Measurements from ENCODE around the gene FRMD4A.

The FRMD4A gene

GRCh38 chr10:13911821-13912520, 418.8 kb downstream of the FRMD4A start:
- H3K9me3 ChIP-seq (replicated peaks in 1 of 2; ENCODE audit: control insufficient read depth in 2 of 2, insufficient read depth in 1 of 2, low read depth in 1 of 2, low read length in 2 of 2), result peaks cover 0 to 1% of the 10 kb centered on the region in 2 donors
- H2BK15ac ChIP-seq (ENCODE audit: low read length), result no peak overlapping the region
- no peak overlapping the region for H2BK12ac ChIP-seq (ENCODE audit: low read length)
- no peaks in the 10 kb centered on the region for H3K79me1 ChIP-seq (ENCODE audit: low read depth, low read length)
- no peak overlapping the region for H4K8ac ChIP-seq (ENCODE audit: low read depth, low read length)
- H3K27ac ChIP-seq (replicated peaks; ENCODE audit: low read length), result no peak overlapping the region
- H4K91ac ChIP-seq (ENCODE audit: low read depth, low read length, poor library complexity), result no peak overlapping the region
- H3K9ac ChIP-seq (ENCODE audit: low read depth, low read length, poor library complexity), result no peak overlapping the region
- no peaks in the 10 kb centered on the region for H3K27me3 ChIP-seq (ENCODE audit: control insufficient read depth in 3 of 3, insufficient read depth in 3 of 3, low read depth in 1 of 3, low read length in 3 of 3)
- no peak overlapping the region for H3K4me2 ChIP-seq (ENCODE audit: insufficient read depth, low read length, poor library complexity, severe bottlenecking)
- peaks cover 7 to 11% of the 10 kb centered on the region in 2 donors for H3K4me1 ChIP-seq (ENCODE audit: control insufficient read depth in 2 of 2, insufficient read depth in 1 of 2, low read depth in 1 of 2, low read length in 2 of 2)
- no peak overlapping the region for H3K18ac ChIP-seq (ENCODE audit: low read length)
- DNase-seq (ENCODE audit: low spot score), result no peak
- no peak overlapping the region for H3K4me3 ChIP-seq (ENCODE audit: low read length in 2 of 2)
- no peak overlapping the region for H2BK120ac ChIP-seq (ENCODE audit: low read depth, low read length)
- no CpG with 5 or more reads among the region's 2 CpGs for WGBS, 2 donors (ENCODE audit: extremely low coverage in 2 of 2, insufficient read length in 2 of 2, insufficient replicate concordance in 1 of 2)
- H2BK5ac ChIP-seq (ENCODE audit: low read length), result no peak overlapping the region
- no peaks in the 10 kb centered on the region for H3K36me3 ChIP-seq (replicated peaks in 1 of 2; ENCODE audit: control insufficient read depth in 2 of 2, insufficient read depth in 2 of 2, low read length in 2 of 2)
- H2AFZ ChIP-seq (ENCODE audit: low read length), result no peak overlapping the region
- H3K14ac ChIP-seq (ENCODE audit: low read length), result no peak overlapping the region
- H2AK5ac ChIP-seq (ENCODE audit: low read depth, low read length), result no peak overlapping the region
- H3K4ac ChIP-seq (ENCODE audit: low read length), result no peak overlapping the region
- no peak overlapping the region for H3K23ac ChIP-seq (ENCODE audit: low read depth, low read length, poor library complexity)

GRCh38 chr10:13909516-13910258, 421.0 kb downstream of the FRMD4A start:
- WGBS, 2 donors (ENCODE audit: extremely low coverage in 2 of 2, insufficient read length in 2 of 2, insufficient replicate concordance in 1 of 2), result no CpG with 5 or more reads among the region's 5 CpGs

GRCh38 chr10:13908475-13908874, 422.2 kb downstream of the FRMD4A start:
- peaks cover 5 to 7% of the 10 kb centered on the region in 2 donors for H3K4me1 ChIP-seq (ENCODE audit: control insufficient read depth in 2 of 2, insufficient read depth in 1 of 2, low read depth in 1 of 2, low read length in 2 of 2)
- H2AFZ ChIP-seq (ENCODE audit: low read length), result no peak overlapping the region
- no peak overlapping the region for H2BK120ac ChIP-seq (ENCODE audit: low read depth, low read length)
- H4K91ac ChIP-seq (ENCODE audit: low read depth, low read length, poor library complexity), result no peak overlapping the region
- H2BK5ac ChIP-seq (ENCODE audit: low read length), result no peak overlapping the region
- no peaks in the 10 kb centered on the region for H3K79me1 ChIP-seq (ENCODE audit: low read depth, low read length)
- no peak overlapping the region for H3K18ac ChIP-seq (ENCODE audit: low read length)
- H3K36me3 ChIP-seq (replicated peaks in 1 of 2; ENCODE audit: control insufficient read depth in 2 of 2, insufficient read depth in 2 of 2, low read length in 2 of 2), result no peaks in the 10 kb centered on the region
- no peak overlapping the region for H3K4ac ChIP-seq (ENCODE audit: low read length)
- H3K9ac ChIP-seq (ENCODE audit: low read depth, low read length, poor library complexity), result no peak overlapping the region
- H2AK5ac ChIP-seq (ENCODE audit: low read depth, low read length), result no peak overlapping the region
- H3K27me3 ChIP-seq (ENCODE audit: control insufficient read depth in 3 of 3, insufficient read depth in 3 of 3, low read depth in 1 of 3, low read length in 3 of 3), result no peaks in the 10 kb centered on the region
- H4K8ac ChIP-seq (ENCODE audit: low read depth, low read length), result no peak overlapping the region
- H2BK15ac ChIP-seq (ENCODE audit: low read length), result no peak overlapping the region
- no peak overlapping the region for H2BK12ac ChIP-seq (ENCODE audit: low read length)
- no peak overlapping the region for H3K4me2 ChIP-seq (ENCODE audit: insufficient read depth, low read length, poor library complexity, severe bottlenecking)
- H3K4me3 ChIP-seq (ENCODE audit: low read length in 2 of 2), result no peak overlapping the region
- no peak overlapping the region for H3K14ac ChIP-seq (ENCODE audit: low read length)
- no CpG with 5 or more reads among the region's 4 CpGs for WGBS, 2 donors (ENCODE audit: extremely low coverage in 2 of 2, insufficient read length in 2 of 2, insufficient replicate concordance in 1 of 2)
- no peak overlapping the region for H3K27ac ChIP-seq (replicated peaks; ENCODE audit: low read length)
- H3K23ac ChIP-seq (ENCODE audit: low read depth, low read length, poor library complexity), result no peak overlapping the region
- DNase-seq (ENCODE audit: low spot score), result no peak
- H3K9me3 ChIP-seq (replicated peaks in 1 of 2; ENCODE audit: control insufficient read depth in 2 of 2, insufficient read depth in 1 of 2, low read depth in 1 of 2, low read length in 2 of 2), result peaks cover 0 to 1% of the 10 kb centered on the region in 2 donors

More at GRCh38 chr10:13909516-13910258, 421.0 kb downstream of the FRMD4A start:
- H3K27ac ChIP-seq (replicated peaks; ENCODE audit: low read length), result no peak overlapping the region
- peaks cover 0 to 2% of the 10 kb centered on the region in 2 donors for H3K4me1 ChIP-seq (ENCODE audit: control insufficient read depth in 2 of 2, insufficient read depth in 1 of 2, low read depth in 1 of 2, low read length in 2 of 2)
- H2BK120ac ChIP-seq (ENCODE audit: low read depth, low read length), result no peak overlapping the region
- no peak overlapping the region for H3K23ac ChIP-seq (ENCODE audit: low read depth, low read length, poor library complexity)
- H2BK12ac ChIP-seq (ENCODE audit: low read length), result no peak overlapping the region
- H3K18ac ChIP-seq (ENCODE audit: low read length), result no peak overlapping the region
- peaks cover 0 to 1% of the 10 kb centered on the region in 2 donors for H3K9me3 ChIP-seq (replicated peaks in 1 of 2; ENCODE audit: control insufficient read depth in 2 of 2, insufficient read depth in 1 of 2, low read depth in 1 of 2, low read length in 2 of 2)
- H3K36me3 ChIP-seq (replicated peaks in 1 of 2; ENCODE audit: control insufficient read depth in 2 of 2, insufficient read depth in 2 of 2, low read length in 2 of 2), result no peaks in the 10 kb centered on the region
- H2AFZ ChIP-seq (ENCODE audit: low read length), result no peak overlapping the region
- no peaks in the 10 kb centered on the region for H3K27me3 ChIP-seq (ENCODE audit: control insufficient read depth in 3 of 3, insufficient read depth in 3 of 3, low read depth in 1 of 3, low read length in 3 of 3)
- no peaks in the 10 kb centered on the region for H3K79me1 ChIP-seq (ENCODE audit: low read depth, low read length)
- no peak overlapping the region for H4K91ac ChIP-seq (ENCODE audit: low read depth, low read length, poor library complexity)
- H2AK5ac ChIP-seq (ENCODE audit: low read depth, low read length), result no peak overlapping the region
- H4K8ac ChIP-seq (ENCODE audit: low read depth, low read length), result no peak overlapping the region
- no peak overlapping the region for H3K4me2 ChIP-seq (ENCODE audit: insufficient read depth, low read length, poor library complexity, severe bottlenecking)
- H3K4me3 ChIP-seq (ENCODE audit: low read length in 2 of 2), result no peak overlapping the region
- DNase-seq (ENCODE audit: low spot score), result no peak
- no peak overlapping the region for H2BK5ac ChIP-seq (ENCODE audit: low read length)
- H3K4ac ChIP-seq (ENCODE audit: low read length), result no peak overlapping the region
- H3K14ac ChIP-seq (ENCODE audit: low read length), result no peak overlapping the region
- no peak overlapping the region for H3K9ac ChIP-seq (ENCODE audit: low read depth, low read length, poor library complexity)
- H2BK15ac ChIP-seq (ENCODE audit: low read length), result no peak overlapping the region

GRCh38 chr10:13907570-13907969, 423.2 kb downstream of the FRMD4A start:
- Histone ChIP-seq H3K14ac (ENCODE audit: low read length) (no peak overlapping the region), H3K27me3 (ENCODE audit: control insufficient read depth in 3 of 3, insufficient read depth in 3 of 3, low read depth in 1 of 3, low read length in 3 of 3) (no peaks in the 10 kb centered on the region), H3K27ac (replicated peaks; ENCODE audit: low read length) (no peak overlapping the region), H3K18ac (ENCODE audit: low read length) (peak overlapping the region; percentile 52), H2AFZ (ENCODE audit: low read length) (no peak overlapping the region), H3K36me3 (replicated peaks in 1 of 2; ENCODE audit: control insufficient read depth in 2 of 2, insufficient read depth in 2 of 2, low read length in 2 of 2) (no peaks in the 10 kb centered on the region), H4K8ac (ENCODE audit: low read depth, low read length) (no peak overlapping the region), H2BK15ac (ENCODE audit: low read length) (no peak overlapping the region), H3K4me3 (ENCODE audit: low read length in 2 of 2) (no peak overlapping the region), H3K79me1 (ENCODE audit: low read depth, low read length) (no peaks in the 10 kb centered on the region), H2BK120ac (ENCODE audit: low read depth, low read length) (no peak overlapping the region), H2BK12ac (ENCODE audit: low read length) (no peak overlapping the region), H3K9ac (ENCODE audit: low read depth, low read length, poor library complexity) (no peak overlapping the region), H3K9me3 (replicated peaks in 1 of 2; ENCODE audit: control insufficient read depth in 2 of 2, insufficient read depth in 1 of 2, low read depth in 1 of 2, low read length in 2 of 2) (peaks cover 0 to 1% of the 10 kb centered on the region in 2 donors), H3K4me2 (ENCODE audit: insufficient read depth, low read length, poor library complexity, severe bottlenecking) (no peak overlapping the region), H4K91ac (ENCODE audit: low read depth, low read length, poor library complexity) (no peak overlapping the region), H3K4ac (ENCODE audit: low read length) (no peak overlapping the region), H2AK5ac (ENCODE audit: low read depth, low read length) (no peak overlapping the region), H3K4me1 (ENCODE audit: control insufficient read depth in 2 of 2, insufficient read depth in 1 of 2, low read depth in 1 of 2, low read length in 2 of 2) (peaks cover 5 to 7% of the 10 kb centered on the region in 2 donors), H3K23ac (ENCODE audit: low read depth, low read length, poor library complexity) (no peak overlapping the region), H2BK5ac (ENCODE audit: low read length) (no peak overlapping the region)
- no CpG with 5 or more reads among the region's 6 CpGs for WGBS, 2 donors (ENCODE audit: extremely low coverage in 2 of 2, insufficient read length in 2 of 2, insufficient replicate concordance in 1 of 2)
- DNase-seq (ENCODE audit: low spot score), result no peak

All from neuronal stem cell (in vitro differentiated cells).